Gastrocnemius medialis (tissue), 4 donors: ENCODE data around the gene BAK1.

Experiments used
- CTCF ChIP-seq, 5 experiments: fragments of 450-650 bp in 3 of 5; fragments of 200-600 bp in 2 of 5; sonication (generic) in 2 of 5; IDR thresholded peaks in 4 of 5; conservative IDR thresholded peaks in 1 of 5; 1 replicate in 4 of 5; 2 replicates in 1 of 5; pipeline ENCODE4 v1.5.1; 2016 to 2019; ENCODE audit warnings: antibody characterized with exemption in 5 of 5, mild to moderate bottlenecking in 3 of 5, moderate library complexity in 3 of 5
- POLR2A ChIP-seq, 2 donors: fragments of 450-650 bp; IDR thresholded peaks; one replicate each; pipeline ENCODE4 v1.6.1; 2017; ENCODE audit warnings: antibody characterized with exemption in 2 of 2, mild to moderate bottlenecking in 2 of 2, moderate library complexity in 2 of 2

- TF ChIP-seq CTCF (IDR thresholded peaks at IDR 0.05 in 4 of 5, conservative IDR thresholded peaks at IDR 0.05 in 1 of 5) = no peak
- no peak for TF ChIP-seq POLR2A (IDR thresholded peaks at IDR 0.05)
Observed at GRCh38 chr6:33588894-33589293, 8.8 kb upstream of the BAK1 start.
